Calu3 (cell line): Measurements from ENCODE around the gene HTR2B. TPM values are rescaled to one million over a fixed set of nuclear protein-coding genes. Genes with fewer than 3 reads are reported as not detected.

ENCODE experiments used
- Bru-seq: library from RNA; stranded (reverse); fragments of 400-500 nt; gene quantifications from one replicate; lab custom pipeline; 2021; lab: Mats Ljungman, UMichigan
- BruChase-seq, 2 experiments: library from RNA; stranded (reverse); fragments of 400-500 nt; gene quantifications; one replicate each; lab custom pipeline; 2021; lab: Mats Ljungman, UMichigan
- BruUV-seq: library from RNA; stranded (reverse); fragments of 400-500 nt; replicated peaks from 2 replicates; lab custom pipeline; 2021; lab: Mats Ljungman, UMichigan
- CTCF ChIA-PET: fragments of 300-600 bp; sonication (Branson Sonifier 250); formaldehyde crosslinking; loops from one replicate; lab custom pipeline; 2022; ENCODE audit warnings: antibody characterized with exemption; lab: Charles Lee
- DNase-seq: peaks from one replicate; pipeline ENCODE4 v3.0.0; 2022
- H3K27ac Mint-ChIP-seq: one replicate; pipeline ENCODE4 v1.8.0; 2022; ENCODE audit warnings: mixed read lengths; ENCODE audit not compliant: unreplicated experiment
- H3K27me3 Mint-ChIP-seq: one replicate; pipeline ENCODE4 v1.8.0; 2022; ENCODE audit warnings: mixed read lengths; ENCODE audit not compliant: unreplicated experiment
- H3K36me3 Mint-ChIP-seq: one replicate; pipeline ENCODE4 v1.8.0; 2022; ENCODE audit warnings: mild to moderate bottlenecking, moderate library complexity, mixed read lengths; ENCODE audit not compliant: insufficient read depth, unreplicated experiment
- H3K4me1 Mint-ChIP-seq: one replicate; pipeline ENCODE4 v1.8.0; 2022; ENCODE audit warnings: mild to moderate bottlenecking, low read depth, mixed read lengths; ENCODE audit not compliant: unreplicated experiment
- H3K4me3 Mint-ChIP-seq: one replicate; pipeline ENCODE4 v1.8.0; 2022; ENCODE audit warnings: mild to moderate bottlenecking, low read depth, moderate library complexity, mixed read lengths; ENCODE audit not compliant: unreplicated experiment
- H3K9me3 Mint-ChIP-seq: one replicate; pipeline ENCODE4 v1.8.0; 2022; ENCODE audit warnings: low read depth, mixed read lengths; ENCODE audit not compliant: unreplicated experiment
- intact Hi-C: fragments of 100-400 bp; cut with micrococcal nuclease; formaldehyde crosslinking; loops from one replicate; pipeline ENCODE4 v1.10.0; 2022; ENCODE audit not compliant: unreplicated experiment
- long read RNA-seq: library from polyadenylated mRNA; stranded (forward); transcript quantifications from one replicate; pipeline ENCODE4 v2.0.0, GENCODE V29; 2022
- total RNA-seq: library from RNA; stranded (reverse); gene quantifications from 2 replicates; pipeline ENCODE4 v1.2.3, GENCODE V29; 2022
- TF ChIP-seq, protein P1 (sequence below): fragments of 200-600 bp; IDR thresholded peaks from one replicate; pipeline ENCODE4 v1.8.0; 2022; ENCODE audit warnings: antibody characterized with exemption; ENCODE audit not compliant: unreplicated experiment

The HTR2B gene
- total RNA-seq (not detected in 2 replicates), Bru-seq, nascent RNA (not detected), BruChase-seq, experiment 1, labeled RNA remaining after a 6-hour chase (not detected), BruChase-seq, experiment 2, labeled RNA remaining after a 2-hour chase (not detected)
- long read RNA-seq, result 0 reads

GRCh38 chr2:231124838-231125568, at the start of gene HTR2B:
Gene HTR2B, minus strand, starts transcription at chr2:231125042. Its CDS starts 1,278 bp downstream, at chr2:231123764.
- no peak within 1 kb of the TSS for H3K4me3 Mint-ChIP-seq
- intact Hi-C loops, result no loop called here
- DNase-seq, result no peak

DNA sequence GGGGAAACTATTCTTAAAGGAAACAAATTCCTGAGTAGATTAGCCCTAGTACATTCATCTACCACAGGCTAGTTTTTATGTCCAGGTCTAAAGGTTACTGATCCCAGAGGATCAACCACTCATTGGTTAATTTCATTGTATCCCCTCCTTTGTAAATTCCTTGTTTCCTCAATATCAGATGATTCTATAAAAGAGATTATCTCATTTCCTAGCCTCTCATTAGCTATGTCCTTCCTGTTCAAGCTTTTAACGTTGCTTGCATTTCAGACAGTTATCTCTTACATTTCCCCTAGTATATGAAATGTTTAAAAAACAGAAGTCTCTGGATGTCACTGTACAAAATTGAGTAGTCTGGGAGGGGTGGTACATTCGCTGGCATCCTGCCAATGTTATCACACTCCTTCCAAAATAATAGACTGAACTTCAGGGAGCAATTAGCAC, 49.4 kb upstream of the HTR2B start:
- Mint-ChIP-seq H3K27me3 (no peaks in the 10 kb centered on the region), H3K4me3 (no peak overlapping the region), H3K9me3 (no peaks in the 10 kb centered on the region), H3K27ac (no peak overlapping the region), H3K36me3 (peaks cover 57% of the 10 kb centered on the region), H3K4me1 (no peaks in the 10 kb centered on the region)
- intact Hi-C loops, result no loop called here
- CTCF ChIA-PET, result no interaction called here
- no TSS peak for BruUV-seq
- DNase-seq, result no peak
- TF ChIP-seq, protein P1, sequence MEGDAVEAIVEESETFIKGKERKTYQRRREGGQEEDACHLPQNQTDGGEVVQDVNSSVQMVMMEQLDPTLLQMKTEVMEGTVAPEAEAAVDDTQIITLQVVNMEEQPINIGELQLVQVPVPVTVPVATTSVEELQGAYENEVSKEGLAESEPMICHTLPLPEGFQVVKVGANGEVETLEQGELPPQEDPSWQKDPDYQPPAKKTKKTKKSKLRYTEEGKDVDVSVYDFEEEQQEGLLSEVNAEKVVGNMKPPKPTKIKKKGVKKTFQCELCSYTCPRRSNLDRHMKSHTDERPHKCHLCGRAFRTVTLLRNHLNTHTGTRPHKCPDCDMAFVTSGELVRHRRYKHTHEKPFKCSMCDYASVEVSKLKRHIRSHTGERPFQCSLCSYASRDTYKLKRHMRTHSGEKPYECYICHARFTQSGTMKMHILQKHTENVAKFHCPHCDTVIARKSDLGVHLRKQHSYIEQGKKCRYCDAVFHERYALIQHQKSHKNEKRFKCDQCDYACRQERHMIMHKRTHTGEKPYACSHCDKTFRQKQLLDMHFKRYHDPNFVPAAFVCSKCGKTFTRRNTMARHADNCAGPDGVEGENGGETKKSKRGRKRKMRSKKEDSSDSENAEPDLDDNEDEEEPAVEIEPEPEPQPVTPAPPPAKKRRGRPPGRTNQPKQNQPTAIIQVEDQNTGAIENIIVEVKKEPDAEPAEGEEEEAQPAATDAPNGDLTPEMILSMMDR, result no peak

More at GRCh38 chr2:231124838-231125568, at the start of gene HTR2B:
- Mint-ChIP-seq H3K9me3 (no peaks in the 10 kb centered on the region), H3K36me3 (peaks cover 11% of the 10 kb centered on the region), H3K27me3 (no peaks in the 10 kb centered on the region), H3K4me1 (peaks cover 21% of the 10 kb centered on the region), H3K27ac (no peak within 1 kb of the TSS)
- CTCF ChIA-PET, result interaction anchor here (0.6 kb wide), 1 partner anchor 264 kb away, joined by 4 read pairs; no protein-coding TSS in a partner anchor
- TF ChIP-seq, protein P1, result no peak
- BruUV-seq, result no TSS peak

- H3K27ac Mint-ChIP-seq, result no peak overlapping the region
- CTCF ChIA-PET, result no interaction called here
- TF ChIP-seq, protein P1, result no peak
- intact Hi-C loops, result no loop called here
- H3K4me1 Mint-ChIP-seq, result no peaks in the 10 kb centered on the region
- no peak for DNase-seq
- no peak overlapping the region for H3K4me3 Mint-ChIP-seq
- H3K27me3 Mint-ChIP-seq, result no peaks in the 10 kb centered on the region
- H3K36me3 Mint-ChIP-seq, result peaks cover 54% of the 10 kb centered on the region
- no peaks in the 10 kb centered on the region for H3K9me3 Mint-ChIP-seq
- no TSS peak for BruUV-seq
These were observed 47.2 kb upstream of the HTR2B start for GRCh38 chr2:231172025-231172424.

DNA sequence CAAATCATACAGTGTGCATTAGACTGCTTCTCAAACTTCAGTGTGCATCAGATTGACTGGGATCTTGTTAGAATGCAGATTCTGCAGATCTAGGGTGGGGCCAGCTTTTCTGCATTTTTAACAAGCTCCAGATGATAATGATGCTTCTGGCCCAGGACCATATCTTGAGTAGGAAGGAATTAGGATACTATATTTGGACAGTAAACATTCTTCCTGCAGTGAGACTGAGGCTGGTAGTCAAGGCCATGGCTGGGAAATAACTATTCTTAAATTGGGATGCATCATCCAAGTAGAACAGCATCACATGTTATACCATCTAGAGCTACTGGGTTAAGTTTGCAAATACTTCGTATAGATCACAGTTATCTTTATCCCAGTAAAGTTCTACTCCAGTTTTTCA, 45.2 kb upstream of the HTR2B start:
- no peaks in the 10 kb centered on the region for H3K27me3 Mint-ChIP-seq
- peaks cover 53% of the 10 kb centered on the region for H3K36me3 Mint-ChIP-seq
- no peak overlapping the region for H3K4me3 Mint-ChIP-seq

More for the DNA sequence above, 45.2 kb upstream of the HTR2B start:
- no peak for DNase-seq
- no peaks in the 10 kb centered on the region for H3K4me1 Mint-ChIP-seq
- TF ChIP-seq, protein P1, result no peak
- no peak overlapping the region for H3K27ac Mint-ChIP-seq
- no TSS peak for BruUV-seq
- H3K9me3 Mint-ChIP-seq, result no peaks in the 10 kb centered on the region
- CTCF ChIA-PET, result no interaction called here
- intact Hi-C loops, result no loop called here
